GM19099 (cell line): Measurements from ENCODE around the gene CES3.

Experiments used
- POLR2A ChIP-seq: IDR thresholded peaks from 3 replicates; pipeline ENCODE4 v1.6.1; 2011; ENCODE audit warnings: low read depth; ENCODE audit not compliant: insufficient read length; ENCODE audit errors: extremely low read depth

The CES3 gene

DNA sequence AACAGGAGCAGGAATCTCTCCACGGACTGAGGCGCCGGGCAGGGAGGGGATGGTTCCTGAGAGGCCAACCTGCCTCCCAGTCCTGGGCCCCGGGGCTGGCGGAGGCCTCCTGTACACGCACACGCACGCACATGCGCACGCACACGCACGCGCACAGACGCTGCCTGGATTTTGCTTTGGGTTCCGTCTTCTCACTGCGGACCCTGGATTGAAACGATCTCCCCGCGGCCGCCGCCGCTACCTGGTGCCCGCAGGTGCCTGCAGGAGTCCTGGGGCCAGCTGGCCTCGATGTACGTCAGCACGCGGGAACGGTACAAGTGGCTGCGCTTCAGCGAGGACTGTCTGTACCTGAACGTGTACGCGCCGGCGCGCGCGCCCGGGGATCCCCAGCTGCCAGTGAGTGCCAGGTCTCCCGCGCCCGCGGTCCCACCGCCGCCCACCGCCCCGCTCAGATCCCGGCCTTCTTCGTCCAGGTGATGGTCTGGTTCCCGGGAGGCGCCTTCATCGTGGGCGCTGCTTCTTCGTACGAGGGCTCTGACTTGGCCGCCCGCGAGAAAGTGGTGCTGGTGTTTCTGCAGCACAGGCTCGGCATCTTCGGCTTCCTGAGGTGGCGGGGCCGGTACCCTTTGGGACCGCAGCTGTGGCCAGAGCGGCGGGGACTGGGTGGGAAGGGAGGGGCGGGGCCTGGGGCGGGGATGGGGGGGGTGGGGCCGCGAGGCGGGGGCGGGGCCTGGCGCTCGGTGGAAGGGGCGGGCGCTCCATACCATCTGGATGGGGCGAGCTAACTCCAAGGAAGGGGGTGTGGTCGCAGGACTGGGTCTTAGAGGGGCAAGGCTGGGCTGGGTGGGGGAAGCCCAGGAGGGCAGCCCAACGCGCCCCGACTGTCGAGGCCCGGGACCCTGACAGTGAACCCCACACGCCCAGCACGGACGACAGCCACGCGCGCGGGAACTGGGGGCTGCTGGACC is 39.6 kb downstream of the CES3 start:
- TF ChIP-seq POLR2A = peak; percentile 31

DNA sequence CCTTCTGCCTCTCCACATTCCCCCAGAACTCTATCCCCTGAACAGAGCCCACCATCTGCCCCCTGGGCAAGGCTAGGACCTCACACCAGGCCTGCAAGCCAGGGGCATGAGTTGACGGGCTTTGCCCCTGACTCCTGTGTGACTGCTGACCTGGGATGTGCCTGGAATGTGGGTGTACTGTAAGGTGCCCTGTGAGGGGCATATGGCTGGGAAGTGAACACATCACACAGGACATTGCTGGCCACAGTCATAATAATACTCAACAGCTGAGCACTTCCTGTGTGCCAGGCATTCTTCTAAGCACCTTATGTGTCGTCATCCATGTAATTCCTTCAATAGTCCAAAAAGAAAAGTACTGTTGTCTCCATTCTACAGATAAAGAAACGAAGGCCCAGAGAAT is 40.7 kb downstream of the CES3 start:
- no peak for TF ChIP-seq POLR2A

DNA sequence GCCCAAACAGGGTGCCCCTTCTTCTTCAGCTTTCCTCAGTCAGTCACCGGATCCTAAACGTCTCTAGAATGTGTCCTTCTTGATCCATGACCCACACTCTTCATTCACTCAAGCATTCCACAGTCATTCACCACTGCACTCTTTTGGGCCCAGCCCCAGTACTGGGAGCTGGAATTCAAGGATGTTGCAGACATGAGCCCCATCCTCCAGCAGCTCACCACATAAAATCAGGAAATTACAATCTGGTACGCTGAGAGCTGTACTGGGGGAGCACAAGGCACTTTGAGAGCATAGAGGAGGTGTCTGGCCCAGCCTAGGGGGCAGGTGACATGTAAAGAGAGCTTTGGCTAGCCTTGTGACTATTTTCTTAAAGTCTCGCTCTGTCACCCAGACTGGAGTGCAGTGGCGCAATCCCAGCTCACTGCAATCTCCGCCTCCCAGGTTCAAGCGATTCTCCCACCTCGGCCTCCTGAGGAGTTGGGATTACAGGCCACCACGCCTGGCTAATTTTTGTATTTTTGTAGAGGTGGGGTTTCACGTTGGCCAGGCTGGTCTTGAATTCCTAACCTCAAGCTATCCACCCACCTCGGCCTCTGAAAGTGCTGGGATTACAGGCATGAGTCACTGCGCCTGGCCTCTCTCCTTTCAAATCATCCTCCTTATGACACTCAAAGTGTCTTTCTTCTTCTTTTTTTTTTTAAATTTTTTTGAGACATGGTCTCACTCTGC is 46.0 kb downstream of the CES3 start:
- TF ChIP-seq POLR2A = no peak

DNA sequence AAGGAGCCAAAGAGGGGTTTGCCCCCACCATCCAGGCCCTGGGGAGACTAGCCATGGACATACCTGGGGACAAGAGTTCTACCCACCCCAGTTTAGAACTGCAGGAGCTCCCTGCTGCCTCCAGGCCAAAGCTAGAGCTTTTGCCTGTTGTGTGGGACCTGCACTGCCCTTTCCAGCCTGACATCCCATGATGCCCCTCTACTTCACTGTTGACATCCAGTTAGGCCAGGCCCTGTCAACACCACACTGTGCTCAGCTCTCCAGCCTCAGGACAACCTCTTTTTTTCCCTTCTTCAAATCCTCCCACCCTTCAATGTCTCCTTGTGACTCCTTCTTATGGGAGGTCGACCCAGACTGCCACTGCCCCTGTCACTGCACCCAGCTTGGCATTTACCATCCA is 48.1 kb downstream of the CES3 start:
- no peak for TF ChIP-seq POLR2A

DNA sequence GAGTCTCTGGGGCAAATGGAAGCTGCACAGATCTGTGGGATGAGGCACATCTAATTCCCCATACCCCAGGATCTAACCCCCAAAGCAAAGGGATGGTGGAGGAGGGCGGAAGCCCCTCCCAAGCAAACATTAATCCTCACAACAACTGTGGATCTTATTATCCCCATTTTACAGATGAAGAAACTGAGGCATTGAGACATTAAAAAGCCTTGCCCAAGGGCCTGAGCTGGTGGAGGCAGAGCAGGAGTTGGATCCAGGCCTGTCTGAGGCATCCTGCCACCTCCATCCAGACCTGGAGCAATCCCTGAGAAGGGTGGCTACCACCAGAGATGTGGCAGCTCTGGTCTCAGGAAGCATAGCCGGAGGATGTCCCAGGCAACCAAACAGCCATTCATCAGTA is 50.2 kb downstream of the CES3 start:
- no peak for TF ChIP-seq POLR2A

DNA sequence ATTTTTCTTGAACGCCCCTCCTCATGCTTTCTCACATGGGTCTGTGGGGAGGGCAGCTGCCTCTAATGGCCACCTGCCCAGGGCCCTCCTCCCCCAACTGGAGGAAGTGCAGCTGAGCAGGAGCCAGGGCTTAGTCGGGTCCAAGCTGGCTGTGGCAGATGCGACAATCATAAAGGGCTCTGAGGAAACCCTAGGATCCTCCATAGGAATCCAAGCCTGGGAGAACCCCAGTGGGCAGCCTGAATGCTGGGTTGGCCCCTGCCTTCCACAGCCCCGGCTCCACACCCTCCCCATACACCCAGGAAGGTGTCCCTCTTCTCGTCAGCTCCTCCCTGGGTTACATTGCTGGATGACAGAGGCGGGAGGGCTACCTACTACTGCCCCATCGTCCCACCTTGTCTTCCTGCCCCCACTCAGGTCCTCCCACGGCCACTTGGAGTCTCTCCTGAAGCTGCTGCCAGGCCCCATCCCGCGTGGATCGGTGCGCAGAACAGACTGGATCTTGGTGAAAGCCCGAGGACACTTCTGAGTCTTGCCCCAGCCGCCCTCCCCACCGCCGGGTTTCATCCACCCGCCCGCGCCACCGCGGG is 52.3 kb downstream of the CES3 start:
- TF ChIP-seq POLR2A = no peak

DNA sequence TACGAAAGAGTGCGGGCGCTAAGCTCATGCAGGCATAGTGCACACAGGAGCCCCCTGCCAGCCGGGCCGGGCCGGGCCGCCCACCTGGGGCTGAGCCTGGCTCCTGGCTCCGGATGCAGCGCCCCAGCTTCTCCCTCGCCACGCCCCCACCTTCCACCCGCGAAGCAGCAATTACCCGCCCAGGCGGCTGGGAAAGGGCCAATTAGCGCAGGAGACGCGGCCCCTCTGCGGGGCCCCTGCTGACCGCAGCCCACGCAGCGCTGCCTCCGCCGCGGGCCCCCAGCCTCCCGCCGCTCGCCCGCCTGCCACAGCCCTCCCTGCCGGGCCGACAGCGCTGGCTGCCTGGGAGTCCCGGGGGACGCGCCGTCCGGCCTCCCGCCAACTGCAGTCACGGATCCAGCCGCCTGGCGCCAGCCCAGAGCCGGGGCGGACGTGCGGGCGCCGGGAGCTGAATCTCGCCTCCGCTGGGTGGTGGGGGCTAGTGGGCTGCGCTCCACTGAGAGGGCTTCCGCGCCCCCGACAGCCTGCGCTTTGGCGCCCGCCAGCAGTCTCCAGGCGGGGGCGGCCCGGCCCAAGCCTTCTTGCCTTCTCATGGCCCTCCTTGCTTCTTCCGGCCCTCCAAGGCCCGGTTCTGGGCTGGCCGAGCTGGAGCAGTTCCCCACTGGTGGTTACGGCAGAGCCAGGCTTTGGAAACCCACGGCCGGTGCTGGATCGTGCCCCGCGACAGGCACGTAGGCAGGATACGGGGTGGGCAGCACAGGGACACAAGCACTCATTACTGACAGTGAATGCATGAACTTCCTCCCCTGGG is 53.0 kb downstream of the CES3 start:
- TF ChIP-seq POLR2A = no peak

DNA sequence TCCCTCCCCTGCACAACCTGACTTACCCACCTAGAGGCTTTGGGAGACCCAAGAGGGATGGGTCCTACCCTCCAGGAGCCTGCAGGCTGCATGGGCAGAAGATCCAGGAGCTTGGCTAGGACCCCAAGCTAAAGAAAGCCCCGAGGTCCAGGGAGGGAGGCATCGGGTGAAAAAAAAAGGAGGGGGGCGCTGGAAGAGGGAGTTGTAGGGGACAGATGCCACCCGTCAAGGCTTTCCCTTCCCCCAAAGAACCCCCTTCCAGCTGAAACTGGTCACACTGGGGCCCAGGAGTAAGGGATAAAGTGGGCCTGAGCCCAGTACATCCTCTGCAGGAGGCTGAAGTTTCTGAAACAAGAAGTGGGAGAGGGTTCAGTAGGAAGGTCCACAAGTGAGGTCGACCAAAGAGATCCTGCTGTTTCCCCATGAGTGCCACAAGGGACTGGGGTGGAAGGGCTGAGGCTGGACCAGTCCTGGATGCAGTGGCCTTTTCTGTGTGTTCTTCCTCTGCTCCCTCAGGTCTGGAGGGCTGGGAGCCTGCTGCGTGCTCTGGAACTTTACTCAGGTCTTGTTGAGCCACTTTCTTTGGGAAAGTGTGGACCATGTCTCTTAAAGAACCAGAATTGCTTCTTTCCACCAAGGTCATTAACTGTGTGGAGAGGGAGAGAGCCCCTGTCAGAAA is 53.7 kb downstream of the CES3 start:
- TF ChIP-seq POLR2A = no peak

DNA sequence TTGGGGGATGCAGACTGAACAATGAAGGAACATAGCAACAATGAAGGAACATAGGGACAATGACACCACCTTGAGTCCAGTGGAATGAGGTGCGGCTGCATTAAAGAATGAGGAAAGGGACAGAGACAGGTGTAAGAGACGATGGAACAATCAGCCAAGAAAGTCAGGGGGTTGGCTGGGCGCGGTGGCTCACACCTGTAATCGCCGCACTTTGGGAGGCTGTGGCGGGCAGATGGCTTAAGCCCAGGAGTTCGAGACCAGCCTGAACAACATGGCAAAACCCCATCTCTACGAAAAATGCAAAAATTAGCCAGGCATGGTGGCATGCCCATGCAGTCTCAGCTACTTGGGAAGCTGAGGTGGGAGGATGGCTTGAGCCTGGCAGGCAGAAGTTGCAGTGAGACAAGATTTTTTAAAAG is 54.3 kb downstream of the CES3 start:
- no peak for TF ChIP-seq POLR2A

DNA sequence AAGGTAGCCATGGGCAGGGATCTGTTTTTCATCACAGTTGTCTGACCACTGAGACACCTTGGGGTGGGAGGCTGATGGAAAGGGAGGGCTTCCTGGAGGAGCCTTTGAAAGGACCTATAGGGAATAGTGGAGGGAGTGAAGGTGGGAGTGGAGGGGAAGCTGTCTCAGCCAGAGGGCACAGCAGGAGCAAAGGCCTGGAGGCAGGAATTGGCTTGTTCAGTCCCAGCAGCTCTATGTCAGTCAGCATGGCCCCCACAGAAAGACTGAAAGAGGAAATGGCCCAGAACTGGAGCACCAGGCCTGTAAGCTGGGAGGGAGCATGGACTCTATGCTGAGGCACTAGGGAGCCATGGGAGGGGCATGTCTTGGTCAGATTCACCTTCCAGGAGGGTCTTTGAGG is 55.1 kb downstream of the CES3 start:
- TF ChIP-seq POLR2A = no peak

DNA sequence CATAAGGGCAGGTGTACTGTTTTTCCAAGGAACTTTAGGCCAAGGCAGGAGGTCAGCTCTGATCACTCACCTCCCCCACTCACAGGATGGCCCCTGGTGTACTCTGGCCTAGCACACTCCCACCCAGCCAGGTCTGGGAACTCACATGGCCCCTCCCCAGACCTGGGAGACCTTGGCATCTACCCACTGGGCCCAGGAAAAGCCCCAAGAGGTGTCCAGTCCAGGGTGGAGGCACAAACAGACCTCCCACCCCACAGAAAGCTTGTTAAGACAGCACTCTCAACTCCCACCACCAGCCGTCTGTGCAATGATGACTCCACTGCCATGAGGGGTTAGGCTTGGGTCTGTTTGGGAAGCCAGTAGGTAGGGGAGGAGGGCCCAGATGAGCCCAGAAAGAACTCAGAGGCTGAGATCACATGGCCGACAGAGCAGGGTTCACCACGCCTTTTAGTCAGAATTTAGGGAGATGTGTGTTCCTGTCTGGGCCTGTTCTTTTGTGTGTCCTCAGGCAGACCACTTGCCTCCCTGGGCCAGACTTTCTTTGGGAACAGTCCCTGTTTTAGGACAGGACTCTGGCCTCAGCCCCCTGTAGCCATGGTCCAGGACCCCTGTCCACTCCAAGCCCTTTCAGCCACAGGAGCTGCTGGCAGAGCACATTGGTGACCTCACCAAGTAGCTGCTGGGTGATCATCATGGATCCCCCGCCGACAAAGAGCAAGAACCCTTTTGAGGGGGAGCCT is 55.8 kb downstream of the CES3 start:
- no peak for TF ChIP-seq POLR2A

DNA sequence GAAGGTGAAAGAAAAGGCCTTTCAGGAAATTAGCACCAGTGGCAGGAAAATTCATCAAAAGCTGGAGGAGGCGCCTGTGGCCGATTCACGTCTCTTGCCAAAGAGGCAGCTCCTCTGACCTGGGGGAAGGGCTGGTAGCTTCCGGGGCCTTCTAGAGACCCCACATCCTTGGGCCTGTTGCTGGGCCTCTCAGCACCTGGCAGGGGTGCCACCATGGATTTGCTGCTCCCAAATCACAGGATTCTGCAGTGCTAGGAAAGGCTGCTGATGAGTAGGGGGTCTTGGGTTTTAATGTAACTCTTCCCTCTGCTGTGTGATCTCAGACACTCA is 56.3 kb downstream of the CES3 start:
- TF ChIP-seq POLR2A = no peak

DNA sequence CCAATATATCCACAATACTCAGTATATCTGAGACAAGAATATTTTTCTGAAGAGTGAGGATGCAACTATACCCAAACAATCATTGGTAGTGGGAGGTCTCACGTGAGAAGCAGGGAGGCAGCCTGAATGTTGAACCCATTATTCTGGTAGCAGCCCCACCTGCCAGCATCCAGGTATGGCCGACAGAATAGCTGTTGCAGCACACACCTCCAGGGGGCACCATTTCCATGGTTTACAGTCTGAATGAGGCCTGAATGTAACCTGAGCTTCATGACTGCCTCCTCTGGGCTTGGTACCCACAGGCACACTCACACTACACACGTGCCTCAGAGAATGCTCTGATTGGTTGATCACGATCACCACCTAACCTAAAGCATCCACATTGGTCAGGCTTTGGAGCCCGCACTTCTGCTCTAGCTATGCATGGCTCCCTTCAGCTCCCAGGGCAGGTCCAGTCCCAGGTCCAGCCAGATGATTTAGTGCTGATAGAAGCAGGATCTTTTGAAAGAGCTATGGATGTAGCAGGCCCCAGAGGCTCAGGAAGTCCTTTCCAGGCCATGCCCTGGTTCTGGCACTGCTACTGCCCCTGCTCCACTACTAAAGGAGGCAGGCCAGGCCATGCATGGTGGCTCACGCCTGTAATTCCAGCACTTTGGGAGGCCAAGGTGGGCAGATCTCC is 56.9 kb downstream of the CES3 start:
- TF ChIP-seq POLR2A = no peak
